K562 (cell line): ENCODE results near the gene TMEM204. TPM values are rescaled to one million over a fixed set of nuclear protein-coding genes. Genes with fewer than 3 reads are reported as not detected.

Source experiments
- ATAC-seq: fragments of 200-7000 bp; cut with Tn5 transposase; 3 replicates; pipeline ENCODE4 v1.9.1; 2020; ENCODE audit warnings: moderate library complexity
- BruUV-seq: library from RNA; stranded (reverse); fragments of 400-500 nt; replicated peaks from 2 replicates; lab custom pipeline; 2021; lab: Mats Ljungman, UMichigan
- CTCF ChIA-PET: fragments of 300-600 bp; formaldehyde crosslinking; extraction: SDS; loops from one replicate; lab custom pipeline; 2021; ENCODE audit warnings: low intra/inter-chr PET ratio; lab: Yijun Ruan, JAX
- POLR2A ChIA-PET: fragments of 300-600, 350-650 bp; sonication (Branson Sonifier 250); formaldehyde crosslinking; extraction: SDS; loops from one replicate; lab custom pipeline; 2021; ENCODE audit warnings: antibody characterized with exemption, inconsistent platforms; lab: Yijun Ruan, JAX
- DNase-seq, 4 experiments: peaks; one replicate each; pipeline versions ENCODE4 v3.0.0 to v3.0.0-alpha.2; 2011 to 2018; ENCODE audit warnings: low spot score in 3 of 4, mixed read lengths in 3 of 4; ENCODE audit errors: extremely low read depth in 1 of 4
- FAIRE-seq: peaks from 2 replicates; lab custom pipeline; 2011; peaks lifted over from hg19 to GRCh38; lab: Jason Lieb, UNC
- H2AFZ ChIP-seq: 2 replicates; pipeline ENCODE4 v1.6.0; 2011; ENCODE audit warnings: low read depth, low read length, control low read depth, inconsistent platforms
- H3K27ac ChIP-seq: fragments of 200-600 bp; 3 replicates; pipeline ENCODE4 v1.8.0; 2011; ENCODE audit warnings: low read depth, mild to moderate bottlenecking, control low read depth, inconsistent platforms, low read length, moderate library complexity, mixed read lengths; ENCODE audit errors: extremely low read depth
- H3K27me3 ChIP-seq, 2 experiments: fragments of 300-600 bp in 1 of 2; 2 replicates in 1 of 2; 3 replicates in 1 of 2; pipeline versions ENCODE4 v1.6.0 to v1.8.0; 2011; ENCODE audit warnings: inconsistent platforms in 2 of 2, low read length in 2 of 2, mild to moderate bottlenecking in 1 of 2, mixed read lengths in 1 of 2, moderate library complexity in 1 of 2; ENCODE audit not compliant: control insufficient read depth in 2 of 2, insufficient read depth in 2 of 2
- H3K36me3 ChIP-seq: fragments of 300-600 bp; 3 replicates; pipeline ENCODE4 v1.8.0; 2011; ENCODE audit warnings: mild to moderate bottlenecking, low read length, inconsistent platforms; ENCODE audit not compliant: control insufficient read depth, insufficient read depth
- H3K4me1 ChIP-seq, 2 experiments: fragments of 200-600 bp in 1 of 2; replicated peaks in 1 of 2; 2 replicates in 1 of 2; 3 replicates in 1 of 2; pipeline versions ENCODE4 v1.5.1 to v1.8.0; 2011; ENCODE audit warnings: inconsistent platforms in 2 of 2, low read length in 2 of 2, mild to moderate bottlenecking in 1 of 2, mixed read lengths in 1 of 2, moderate library complexity in 1 of 2; ENCODE audit not compliant: control insufficient read depth in 2 of 2, insufficient read depth in 2 of 2
- H3K4me2 ChIP-seq: 2 replicates; pipeline ENCODE4 v1.6.1; 2011; ENCODE audit warnings: low read length, control low read depth, inconsistent platforms, mixed read lengths; ENCODE audit not compliant: insufficient read depth
- H3K4me3 ChIP-seq: fragments of 200-600 bp; sonication (generic), shearing (Covaris generic); 2 replicates; pipeline ENCODE4 v1.5.1; 2016; ENCODE audit warnings: control low read depth, inconsistent platforms
- H3K79me2 ChIP-seq: fragments of 200-600 bp; 3 replicates; pipeline ENCODE4 v1.8.0; 2011; ENCODE audit warnings: low read length, inconsistent platforms; ENCODE audit not compliant: control insufficient read depth, insufficient read depth
- H3K9ac ChIP-seq, 2 experiments: 2 replicates each; pipeline versions ENCODE4 v1.6.0 to v1.6.1; 2011; ENCODE audit warnings: low read depth in 2 of 2, low read length in 2 of 2, control low read depth in 1 of 2, inconsistent platforms in 1 of 2, mild to moderate bottlenecking in 1 of 2, mixed read lengths in 1 of 2; ENCODE audit not compliant: insufficient read depth in 1 of 2
- H3K9me1 ChIP-seq: one replicate; pipeline ENCODE4 v1.6.0; 2011; ENCODE audit warnings: inconsistent platforms, mild to moderate bottlenecking, low read length, moderate library complexity; ENCODE audit not compliant: control insufficient read depth, insufficient read depth
- H3K9me3 ChIP-seq: replicated peaks from 2 replicates; pipeline ENCODE4 v1.5.1; 2011; ENCODE audit warnings: low read depth, low read length, inconsistent platforms; ENCODE audit not compliant: control insufficient read depth, insufficient read depth
- H4K20me1 ChIP-seq: replicated peaks from 2 replicates; pipeline ENCODE4 v1.6.1; 2011; ENCODE audit warnings: low read length, inconsistent platforms, mixed read lengths; ENCODE audit not compliant: control insufficient read depth, insufficient read depth
- CHCHD3 ChIP-seq: fragments of 250-450 bp; sonication (Bioruptor Pico); IDR thresholded peaks from 2 replicates; pipeline ENCODE4 v2.1.2; 2022; ENCODE audit warnings: mild to moderate bottlenecking
- GATAD2A ChIP-seq: fragments of 450-650 bp; IDR thresholded peaks from 2 replicates; pipeline ENCODE4 v1.6.1; 2017
- NR3C1 ChIP-seq: sonication (generic); formaldehyde crosslinking; IDR thresholded peaks from 2 replicates; pipeline ENCODE4 v1.8.1; 2022; ENCODE audit warnings: missing genetic modification reagents
- RHOXF2B ChIP-seq: fragments of 250-450 bp; sonication (Bioruptor Pico); conservative IDR thresholded peaks from 2 replicates; pipeline ENCODE4 v1.5.1; 2021
- SIN3B ChIP-seq: fragments of 450-650 bp; IDR thresholded peaks from 2 replicates; pipeline ENCODE4 v1.6.1; 2017; ENCODE audit warnings: low read depth, mild to moderate bottlenecking, moderate library complexity
- ZBTB1 ChIP-seq: sonication (generic); formaldehyde crosslinking; IDR thresholded peaks from 2 replicates; pipeline ENCODE4 v1.8.1; 2023; ENCODE audit warnings: missing genetic modification reagents, low read depth, mild to moderate bottlenecking, borderline replicate concordance
- ZNF778 ChIP-seq: fragments of 450-650 bp; formaldehyde crosslinking; IDR thresholded peaks from 2 replicates; pipeline ENCODE4 v1.4.0; 2020; ENCODE audit warnings: mild to moderate bottlenecking, moderate library complexity
- WGBS: fragments of 100-300 bp; shearing (Covaris generic); methylation state at CpG from one replicate; pipeline ENCODE4 v1.1.6; 2016; ENCODE audit warnings: low coverage, mixed read lengths; ENCODE audit not compliant: insufficient coverage; ENCODE audit errors: missing lambda C conversion rate; 5-methylcytosine and 5-hydroxymethylcytosine counted together
- in situ Hi-C: fragments of 300-500 bp; cut with MboI; formaldehyde crosslinking; loops from 4 replicates; pipeline ENCODE4 v1.15.0; 2018; ENCODE audit warnings: inconsistent platforms, mixed read lengths
- intact Hi-C: fragments of 100-400 bp; cut with micrococcal nuclease; formaldehyde crosslinking; loops from 2 replicates; pipeline ENCODE4 v1.14.2; 2022
- polyA plus RNA-seq, 8 experiments: library from polyadenylated mRNA; depleted of rRNA in 4 of 8; stranded (reverse) in 5 of 8; unstranded in 3 of 8; fragments of >200 nt; fragmentation: Nextera tagmentation in 2 of 8; fragmentation: Illumina TruSeq in 1 of 8; extraction: Ambion mirVana in 2 of 8; extraction: Trizol in 1 of 8; gene quantifications; 2 replicates each; pipeline versions ENCODE4 v1.2.1 to v1.2.3, GENCODE V29; 2011 to 2014; ENCODE audit warnings: inconsistent platforms in 1 of 8, missing spikeins in 1 of 8
- total RNA-seq, 7 experiments: library from RNA; depleted of rRNA in 6 of 7; stranded (reverse); fragments of >200 nt in 6 of 7; fragmentation: Illumina TruSeq in 2 of 7; extraction: Trizol in 2 of 7; gene quantifications; 2 replicates each; pipeline versions ENCODE4 v1.2.1 to v1.2.3, GENCODE V29; 2011 to 2021; ENCODE audit warnings: low replicate concordance in 1 of 7
- TF ChIP-seq, protein P1 (sequence below): fragments of 450-650 bp; formaldehyde crosslinking; conservative IDR thresholded peaks from 2 replicates; pipeline ENCODE4 v1.4.0; 2022; ENCODE audit warnings: mild to moderate bottlenecking, missing genetic modification characterization
- TF ChIP-seq, protein P2 (sequence below): fragments of 450-650 bp; conservative IDR thresholded peaks from 2 replicates; pipeline ENCODE4 v1.6.1; 2016; ENCODE audit warnings: missing genetic modification characterization, low read depth, mild to moderate bottlenecking, control low read depth, missing compliant biosample characterization

The TMEM204 gene
- total and polyA plus RNA-seq, 9 of the 15 experiments (the other 6 are each of a cell fraction or from before 2014, with no cell fraction given) = 0.04 to 0.18 TPM; not detected in 7

DNA sequence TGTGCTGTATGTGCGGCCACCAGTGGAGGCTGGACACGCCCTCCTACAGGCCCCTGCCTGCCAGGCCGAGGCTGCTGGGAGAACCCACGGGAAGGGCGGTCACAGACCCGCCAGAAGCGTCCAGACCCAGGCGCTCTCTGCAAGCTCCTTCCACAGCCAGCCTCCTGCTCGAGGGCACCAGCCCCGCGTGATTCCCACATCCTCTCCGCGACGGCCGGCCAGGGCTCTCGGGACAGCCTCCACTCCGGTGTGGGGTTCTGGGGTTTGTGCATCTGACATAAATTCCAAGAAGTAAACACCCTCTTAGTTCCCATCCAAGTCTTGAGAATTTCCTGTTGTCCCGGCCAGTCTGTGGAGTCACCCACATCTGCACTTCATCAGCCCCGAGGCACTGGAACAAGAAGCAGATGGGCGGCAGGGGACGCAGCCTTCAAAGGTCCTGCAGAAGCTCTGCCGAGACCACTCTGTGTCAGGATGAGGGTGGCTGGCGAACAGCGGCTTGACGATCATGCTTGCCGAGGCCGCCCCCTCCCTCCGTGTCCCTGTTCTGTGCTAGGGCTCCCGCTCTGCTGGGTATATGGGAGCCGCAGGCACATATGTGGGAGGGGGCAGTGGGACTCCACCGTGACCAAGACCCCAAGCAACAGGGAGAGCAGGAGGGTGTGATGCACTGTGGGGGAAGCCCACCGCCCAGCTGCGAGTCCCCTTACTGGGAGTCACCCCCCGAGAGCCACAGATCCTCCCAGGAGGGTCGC lies 2.4 kb upstream of the TMEM204 start:
- TF ChIP-seq ZNF778 (CRISPR knock-in tag) (no peak), ZBTB1 (CRISPR knock-in tag) (no peak), CHCHD3 (CRISPR knock-in tag) (no peak), SIN3B (no peak), NR3C1 (no peak), RHOXF2B (no peak), GATAD2A (no peak)
- TF ChIP-seq, protein P1, sequence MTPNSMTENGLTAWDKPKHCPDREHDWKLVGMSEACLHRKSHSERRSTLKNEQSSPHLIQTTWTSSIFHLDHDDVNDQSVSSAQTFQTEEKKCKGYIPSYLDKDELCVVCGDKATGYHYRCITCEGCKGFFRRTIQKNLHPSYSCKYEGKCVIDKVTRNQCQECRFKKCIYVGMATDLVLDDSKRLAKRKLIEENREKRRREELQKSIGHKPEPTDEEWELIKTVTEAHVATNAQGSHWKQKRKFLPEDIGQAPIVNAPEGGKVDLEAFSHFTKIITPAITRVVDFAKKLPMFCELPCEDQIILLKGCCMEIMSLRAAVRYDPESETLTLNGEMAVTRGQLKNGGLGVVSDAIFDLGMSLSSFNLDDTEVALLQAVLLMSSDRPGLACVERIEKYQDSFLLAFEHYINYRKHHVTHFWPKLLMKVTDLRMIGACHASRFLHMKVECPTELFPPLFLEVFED (CRISPR knock-in tag) = no peak
- TF ChIP-seq, protein P2, sequence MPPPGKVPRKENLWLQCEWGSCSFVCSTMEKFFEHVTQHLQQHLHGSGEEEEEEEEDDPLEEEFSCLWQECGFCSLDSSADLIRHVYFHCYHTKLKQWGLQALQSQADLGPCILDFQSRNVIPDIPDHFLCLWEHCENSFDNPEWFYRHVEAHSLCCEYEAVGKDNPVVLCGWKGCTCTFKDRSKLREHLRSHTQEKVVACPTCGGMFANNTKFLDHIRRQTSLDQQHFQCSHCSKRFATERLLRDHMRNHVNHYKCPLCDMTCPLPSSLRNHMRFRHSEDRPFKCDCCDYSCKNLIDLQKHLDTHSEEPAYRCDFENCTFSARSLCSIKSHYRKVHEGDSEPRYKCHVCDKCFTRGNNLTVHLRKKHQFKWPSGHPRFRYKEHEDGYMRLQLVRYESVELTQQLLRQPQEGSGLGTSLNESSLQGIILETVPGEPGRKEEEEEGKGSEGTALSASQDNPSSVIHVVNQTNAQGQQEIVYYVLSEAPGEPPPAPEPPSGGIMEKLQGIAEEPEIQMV (tag) = no peak
- ATAC-seq (no peak), FAIRE-seq (no peak), DNase-seq (no peak)
- peaks cover 19 to 78% of the 10 kb centered on the region in 2 experiments; a peak in 4 of 5 replicates for H3K27me3 ChIP-seq
- no peak overlapping the region for H3K4me3 ChIP-seq
- peaks cover 17% of the 10 kb centered on the region for H4K20me1 ChIP-seq
- H3K9ac ChIP-seq = peak overlapping the region in 1 of 2 experiments; percentile 43; a peak in 1 of 4 replicates
- no peaks in the 10 kb centered on the region for H3K36me3 ChIP-seq
- ChIA-PET POLR2A (no interaction called here), CTCF (no interaction called here)
- peaks cover 4 to 74% of the 10 kb centered on the region in 2 experiments; a peak in 3 of 5 replicates for H3K4me1 ChIP-seq
- in situ Hi-C loops = no loop called here
- no peaks in the 10 kb centered on the region for H3K9me1 ChIP-seq
- H3K4me2 ChIP-seq = no peak overlapping the region
- intact Hi-C loops = no loop called here
- 31% methylated on average over 30 of the region's 35 CpGs for WGBS
- BruUV-seq = no TSS peak
- no peaks in the 10 kb centered on the region for H3K9me3 ChIP-seq
- H2AFZ ChIP-seq = no peak overlapping the region
- no peak overlapping the region for H3K27ac ChIP-seq
- H3K79me2 ChIP-seq = no peaks in the 10 kb centered on the region
